ENCODE results near the gene LNX1.
A peak's percentile ranks its signal among the peaks of the same experiment; 100 is the strongest.

Gene LNX1

GRCh38 chr4:53556651-53557050 lies 34.6 kb downstream of the LNX1 start:
- H3K4ac ChIP-seq (ENCODE audit: low read depth, low read length), result no peak overlapping the region
- no peak overlapping the region for H2AK5ac ChIP-seq (ENCODE audit: low read length)
- H3K4me3 ChIP-seq (ENCODE audit: low read depth, low read length), result no peak overlapping the region
- H3K4me1 ChIP-seq (ENCODE audit: control insufficient read depth in 1 of 2, insufficient read depth in 2 of 2, low read length in 2 of 2), result peaks cover 13% of the 10 kb centered on the region in 2 experiments
- no peaks in the 10 kb centered on the region for H3K27me3 ChIP-seq (ENCODE audit: insufficient read depth, low read length)
- H2BK12ac ChIP-seq (ENCODE audit: low read length), result no peak overlapping the region
- no peak for DNase-seq
- no peak overlapping the region for H3K14ac ChIP-seq (ENCODE audit: low read length)
- H3K4me2 ChIP-seq (ENCODE audit: low read length), result no peak overlapping the region
- no peak overlapping the region for H4K91ac ChIP-seq (ENCODE audit: low read depth, low read length)
- no peak overlapping the region for H3K23ac ChIP-seq (ENCODE audit: low read length)
- no peaks in the 10 kb centered on the region for H3K9me3 ChIP-seq (ENCODE audit: insufficient read depth, low read depth, low read length)
- H3K79me2 ChIP-seq (ENCODE audit: control insufficient read depth, insufficient read depth, low read length, poor library complexity), result no peaks in the 10 kb centered on the region
- H3K27ac ChIP-seq (ENCODE audit: low read depth, low read length), result no peak overlapping the region
- no peak overlapping the region for H4K8ac ChIP-seq (ENCODE audit: low read depth, low read length)
- no peak overlapping the region for H4K12ac ChIP-seq (ENCODE audit: low read depth, low read length)
- WGBS (ENCODE audit: extremely low coverage, insufficient coverage, insufficient read length), result no CpG with 5 or more reads among the region's 2 CpGs
- H2AFZ ChIP-seq (ENCODE audit: insufficient read depth, low read length, poor library complexity), result no peak overlapping the region
- no peak overlapping the region for H2BK120ac ChIP-seq (ENCODE audit: insufficient read depth, low read length, poor library complexity)
- H2BK5ac ChIP-seq (ENCODE audit: low read depth, low read length, poor library complexity), result no peak overlapping the region
- no peak overlapping the region for H3K9ac ChIP-seq (ENCODE audit: low read length)
- H3K36me3 ChIP-seq (ENCODE audit: control insufficient read depth in 1 of 2, insufficient read depth in 2 of 2, low read length in 2 of 2), result no peaks in the 10 kb centered on the region
- H3K18ac ChIP-seq (ENCODE audit: low read length), result no peak overlapping the region
- no peaks in the 10 kb centered on the region for H3K79me1 ChIP-seq (ENCODE audit: low read length)

- Histone ChIP-seq H4K8ac (ENCODE audit: low read depth, low read length) (no peak overlapping the region), H3K9me3 (ENCODE audit: insufficient read depth, low read depth, low read length) (no peaks in the 10 kb centered on the region), H3K23ac (ENCODE audit: low read length) (no peak overlapping the region), H2BK5ac (ENCODE audit: low read depth, low read length, poor library complexity) (no peak overlapping the region), H3K18ac (ENCODE audit: low read length) (no peak overlapping the region), H3K79me2 (ENCODE audit: control insufficient read depth, insufficient read depth, low read length, poor library complexity) (no peaks in the 10 kb centered on the region), H3K4me2 (ENCODE audit: low read length) (no peak overlapping the region), H4K12ac (ENCODE audit: low read depth, low read length) (no peak overlapping the region), H3K9ac (ENCODE audit: low read length) (no peak overlapping the region), H3K4me3 (ENCODE audit: low read depth, low read length) (no peak overlapping the region), H3K79me1 (ENCODE audit: low read length) (no peaks in the 10 kb centered on the region), H2BK120ac (ENCODE audit: insufficient read depth, low read length, poor library complexity) (no peak overlapping the region), H3K27ac (ENCODE audit: low read depth, low read length) (no peak overlapping the region), H3K4me1 (ENCODE audit: control insufficient read depth in 1 of 2, insufficient read depth in 2 of 2, low read length in 2 of 2) (peaks cover 8 to 9% of the 10 kb centered on the region in 2 experiments), H2BK12ac (ENCODE audit: low read length) (no peak overlapping the region), H3K14ac (ENCODE audit: low read length) (no peak overlapping the region), H3K4ac (ENCODE audit: low read depth, low read length) (no peak overlapping the region), H2AK5ac (ENCODE audit: low read length) (no peak overlapping the region), H3K36me3 (ENCODE audit: control insufficient read depth in 1 of 2, insufficient read depth in 2 of 2, low read length in 2 of 2) (no peaks in the 10 kb centered on the region), H3K27me3 (ENCODE audit: insufficient read depth, low read length) (no peaks in the 10 kb centered on the region), H4K91ac (ENCODE audit: low read depth, low read length) (no peak overlapping the region), H2AFZ (ENCODE audit: insufficient read depth, low read length, poor library complexity) (no peak overlapping the region)
- peak; percentile 91 to 97 for DNase-seq
- WGBS (ENCODE audit: extremely low coverage, insufficient coverage, insufficient read length), result no CpG with 5 or more reads among the region's 9 CpGs
Observed at GRCh38 chr4:53553486-53554210, 37.6 kb downstream of the LNX1 start.

DNA sequence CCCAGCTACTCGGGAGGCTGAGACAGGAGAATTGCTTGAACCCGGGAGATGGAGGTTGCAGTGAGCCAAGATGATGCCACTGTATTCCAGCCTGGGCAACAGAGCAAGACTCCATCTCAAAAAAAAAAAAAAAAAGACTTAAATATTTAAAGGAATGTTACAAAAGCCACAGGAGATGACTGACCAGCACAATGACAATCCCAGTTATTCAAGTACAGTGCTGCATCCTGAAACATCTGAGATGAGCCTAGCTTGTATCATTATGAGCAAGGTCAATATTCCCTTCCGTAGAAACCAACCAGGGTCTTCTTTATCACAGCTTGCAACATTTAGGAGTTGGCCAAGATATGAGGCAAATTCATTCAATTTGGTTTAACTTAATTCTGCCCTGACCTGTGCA lies 38.6 kb downstream of the LNX1 start:
- H3K4me1 ChIP-seq (ENCODE audit: control insufficient read depth in 1 of 2, insufficient read depth in 2 of 2, low read length in 2 of 2), result peaks cover under 1% of the 10 kb centered on the region in 2 experiments
- H3K9ac ChIP-seq (ENCODE audit: low read length), result no peak overlapping the region
- no CpG with 5 or more reads among the region's 3 CpGs for WGBS (ENCODE audit: extremely low coverage, insufficient coverage, insufficient read length)
- no peak overlapping the region for H2BK120ac ChIP-seq (ENCODE audit: insufficient read depth, low read length, poor library complexity)
- H3K79me1 ChIP-seq (ENCODE audit: low read length), result no peaks in the 10 kb centered on the region
- no peak overlapping the region for H3K4ac ChIP-seq (ENCODE audit: low read depth, low read length)
- no peak overlapping the region for H2AK5ac ChIP-seq (ENCODE audit: low read length)
- no peak overlapping the region for H4K8ac ChIP-seq (ENCODE audit: low read depth, low read length)
- no peak overlapping the region for H3K4me2 ChIP-seq (ENCODE audit: low read length)
- peak; percentile 16 to 55 for DNase-seq
- no peak overlapping the region for H3K14ac ChIP-seq (ENCODE audit: low read length)
- no peaks in the 10 kb centered on the region for H3K79me2 ChIP-seq (ENCODE audit: control insufficient read depth, insufficient read depth, low read length, poor library complexity)
- H3K27ac ChIP-seq (ENCODE audit: low read depth, low read length), result no peak overlapping the region
- no peaks in the 10 kb centered on the region for H3K27me3 ChIP-seq (ENCODE audit: insufficient read depth, low read length)
- H2AFZ ChIP-seq (ENCODE audit: insufficient read depth, low read length, poor library complexity), result no peak overlapping the region
- H3K4me3 ChIP-seq (ENCODE audit: low read depth, low read length), result no peak overlapping the region
- H2BK12ac ChIP-seq (ENCODE audit: low read length), result no peak overlapping the region
- no peak overlapping the region for H3K23ac ChIP-seq (ENCODE audit: low read length)
- no peaks in the 10 kb centered on the region for H3K9me3 ChIP-seq (ENCODE audit: insufficient read depth, low read depth, low read length)
- no peak overlapping the region for H2BK5ac ChIP-seq (ENCODE audit: low read depth, low read length, poor library complexity)
- no peak overlapping the region for H4K91ac ChIP-seq (ENCODE audit: low read depth, low read length)
- no peak overlapping the region for H3K18ac ChIP-seq (ENCODE audit: low read length)
- no peak overlapping the region for H4K12ac ChIP-seq (ENCODE audit: low read depth, low read length)
- no peaks in the 10 kb centered on the region for H3K36me3 ChIP-seq (ENCODE audit: control insufficient read depth in 1 of 2, insufficient read depth in 2 of 2, low read length in 2 of 2)

DNA sequence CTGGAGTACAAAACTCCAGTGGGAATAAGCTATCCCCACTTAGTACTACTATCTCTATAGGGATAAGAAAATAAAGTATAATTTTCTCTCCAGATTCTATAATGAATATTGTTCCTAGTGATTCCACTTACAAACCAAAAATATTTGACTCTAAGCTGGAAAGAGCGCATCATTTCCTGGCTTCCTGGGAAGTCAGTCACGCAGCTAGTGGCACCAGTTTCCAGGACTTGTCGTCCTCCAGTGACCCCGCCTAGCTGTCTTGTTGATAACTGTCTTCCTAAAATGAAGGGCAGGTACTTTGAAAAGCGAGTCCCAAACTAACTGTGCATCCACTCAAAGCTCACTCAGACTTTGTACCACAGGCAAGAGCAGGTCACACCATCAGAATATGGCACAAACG lies 39.3 kb downstream of the LNX1 start:
- Histone ChIP-seq H3K9me3 (ENCODE audit: insufficient read depth, low read depth, low read length) (no peaks in the 10 kb centered on the region), H2BK12ac (ENCODE audit: low read length) (no peak overlapping the region), H4K12ac (ENCODE audit: low read depth, low read length) (no peak overlapping the region), H4K91ac (ENCODE audit: low read depth, low read length) (no peak overlapping the region), H3K4me3 (ENCODE audit: low read depth, low read length) (no peak overlapping the region), H3K4me2 (ENCODE audit: low read length) (no peak overlapping the region), H3K18ac (ENCODE audit: low read length) (no peak overlapping the region), H2BK5ac (ENCODE audit: low read depth, low read length, poor library complexity) (no peak overlapping the region), H2AK5ac (ENCODE audit: low read length) (no peak overlapping the region), H3K79me1 (ENCODE audit: low read length) (no peaks in the 10 kb centered on the region), H2AFZ (ENCODE audit: insufficient read depth, low read length, poor library complexity) (no peak overlapping the region), H3K79me2 (ENCODE audit: control insufficient read depth, insufficient read depth, low read length, poor library complexity) (no peaks in the 10 kb centered on the region), H3K9ac (ENCODE audit: low read length) (no peak overlapping the region), H3K36me3 (ENCODE audit: control insufficient read depth in 1 of 2, insufficient read depth in 2 of 2, low read length in 2 of 2) (no peaks in the 10 kb centered on the region), H3K27ac (ENCODE audit: low read depth, low read length) (no peak overlapping the region), H3K4ac (ENCODE audit: low read depth, low read length) (no peak overlapping the region), H3K23ac (ENCODE audit: low read length) (no peak overlapping the region), H2BK120ac (ENCODE audit: insufficient read depth, low read length, poor library complexity) (no peak overlapping the region), H3K27me3 (ENCODE audit: insufficient read depth, low read length) (no peaks in the 10 kb centered on the region), H3K14ac (ENCODE audit: low read length) (no peak overlapping the region), H4K8ac (ENCODE audit: low read depth, low read length) (no peak overlapping the region), H3K4me1 (ENCODE audit: control insufficient read depth in 1 of 2, insufficient read depth in 2 of 2, low read length in 2 of 2) (no peaks in the 10 kb centered on the region)
- DNase-seq, result peak; percentile 22 to 69
- WGBS (ENCODE audit: extremely low coverage, insufficient coverage, insufficient read length), result no CpG with 5 or more reads among the region's 6 CpGs
